SK-N-MC (cell line): ENCODE measurements around the gene SEMA5A.

Experiments
- FOXP2 ChIP-seq: optimal IDR thresholded peaks from 2 replicates; pipeline ENCODE3; 2011; ENCODE audit warnings: mild to moderate bottlenecking, moderate library complexity; ENCODE audit not compliant: insufficient read depth; ENCODE audit errors: extremely low read length, control extremely low read depth
- POLR2AphosphoS5 ChIP-seq: IDR thresholded peaks from 2 replicates; pipeline ENCODE4 v1.6.1; 2012; ENCODE audit warnings: mild to moderate bottlenecking, low read depth, low read length, borderline replicate concordance

DNA sequence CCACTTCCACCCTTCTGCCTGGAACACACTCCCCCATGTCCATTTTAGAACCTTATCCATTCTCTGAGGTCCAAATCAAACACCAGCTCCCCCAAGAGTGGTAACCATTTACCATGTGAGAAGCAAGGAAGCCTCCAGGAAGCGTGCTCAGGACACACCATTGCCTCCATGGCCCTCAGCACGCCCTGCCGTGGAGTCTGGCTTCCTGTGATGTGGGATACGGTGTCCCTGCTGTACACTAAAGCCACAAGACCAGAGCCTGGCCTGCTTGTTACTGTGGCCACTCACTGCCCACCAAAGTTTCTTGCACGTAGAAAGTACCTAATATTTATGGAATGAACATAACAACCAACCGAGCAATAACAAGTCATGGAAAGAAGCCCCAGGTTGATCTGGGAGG is 151.7 kb downstream of the SEMA5A start:
- TF ChIP-seq POLR2AphosphoS5 (no peak), FOXP2 (no peak)
